RKO (cell line): Measurements from ENCODE around the gene KRT2.

Source experiments
- DNase-seq: peaks from one replicate; pipeline ENCODE4 v3.0.0-alpha.2; 2016; ENCODE audit warnings: low spot score

KRT2 gene

DNA sequence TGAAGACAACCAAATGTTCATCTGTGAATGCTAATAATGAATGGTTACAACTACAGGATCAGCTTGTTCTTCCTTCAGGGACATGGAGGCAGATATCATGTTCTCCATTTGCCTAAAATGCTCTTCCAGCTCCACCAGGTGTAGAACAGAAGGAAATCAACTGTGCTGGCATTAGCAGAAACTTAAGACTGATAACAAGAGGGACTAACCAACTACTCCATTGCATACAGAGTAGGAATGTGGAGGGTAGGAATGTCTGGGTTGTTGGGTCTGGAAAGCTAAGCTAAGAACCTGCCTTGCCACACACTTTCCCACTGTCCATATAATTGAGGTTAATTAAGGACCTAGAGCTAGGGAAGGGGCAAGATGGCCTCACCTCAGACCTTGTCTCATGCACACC is 11.4 kb upstream of the KRT2 start:
- DNase-seq, result no peak

DNA sequence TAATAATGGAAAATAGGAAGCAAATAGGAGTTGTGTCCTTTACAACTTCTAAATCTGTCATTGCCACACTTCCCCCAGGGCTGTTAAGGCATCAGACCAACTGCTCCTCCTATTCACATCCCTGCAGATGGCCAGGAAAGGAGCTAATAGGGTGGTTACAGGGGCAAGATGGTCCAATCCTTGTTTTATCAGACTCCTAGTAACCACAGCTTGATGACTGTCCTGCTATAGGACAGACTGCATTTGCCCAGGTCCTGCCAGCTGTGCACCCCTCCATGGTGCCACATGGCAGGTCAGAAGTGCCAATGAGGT is 10.9 kb upstream of the KRT2 start:
- no peak for DNase-seq

DNA sequence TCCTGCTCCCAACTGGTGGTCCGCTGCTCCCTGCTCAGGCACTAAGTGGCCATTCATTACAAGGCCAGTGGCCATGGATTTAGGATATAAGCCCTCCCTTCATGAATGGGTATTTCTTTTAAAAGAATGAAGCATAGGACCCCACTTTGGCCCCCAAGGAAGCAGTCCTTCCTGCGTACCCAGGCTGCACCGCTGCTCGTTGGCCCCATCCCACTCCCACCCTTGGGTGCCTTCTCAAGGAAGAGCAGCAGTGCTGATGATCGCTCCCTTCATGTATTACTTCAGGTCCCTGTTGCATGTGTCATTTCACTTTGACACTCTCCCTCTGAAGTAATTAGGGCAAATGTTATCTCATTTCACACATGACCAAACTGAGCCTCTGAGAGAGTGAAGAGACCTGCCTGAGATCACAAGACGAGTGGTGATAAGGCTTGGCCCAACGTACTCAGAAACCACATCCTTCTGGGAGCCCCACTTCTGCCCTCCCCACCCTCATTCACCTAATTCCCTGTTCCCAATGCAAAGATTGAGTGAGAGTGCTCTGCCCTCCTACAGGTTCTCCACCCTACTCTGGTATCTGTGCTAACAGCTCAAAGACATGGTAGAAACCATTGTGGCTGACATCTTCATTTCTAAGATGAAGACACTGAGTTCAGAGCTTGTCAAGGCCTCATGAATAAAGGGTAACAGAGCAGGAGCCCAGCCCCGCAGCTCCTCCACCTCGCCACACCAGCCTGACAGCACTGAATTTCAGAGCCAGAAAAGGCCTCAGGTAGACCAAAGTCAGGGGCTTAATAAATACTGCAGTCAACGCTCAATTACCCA is 10.3 kb upstream of the KRT2 start:
- DNase-seq, result no peak

DNA sequence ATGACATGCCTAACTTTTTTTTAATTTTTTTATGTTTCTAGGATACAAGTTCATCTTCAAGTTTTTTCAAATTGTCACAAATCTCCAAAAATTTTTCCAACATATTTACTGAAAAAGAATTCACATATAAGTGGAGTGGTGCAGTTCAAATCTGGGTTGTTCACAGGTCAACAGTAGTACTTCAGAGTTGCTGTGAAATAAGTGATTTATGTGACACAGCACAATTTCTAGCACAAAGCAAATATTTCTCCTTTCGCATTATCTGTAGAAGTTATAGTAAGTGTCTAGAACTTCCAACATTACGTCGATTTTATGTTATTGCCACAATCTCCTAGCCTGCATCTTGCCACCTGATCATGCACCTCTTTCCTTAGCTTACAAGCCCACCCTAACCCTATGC is 9.7 kb upstream of the KRT2 start:
- no peak for DNase-seq

DNA sequence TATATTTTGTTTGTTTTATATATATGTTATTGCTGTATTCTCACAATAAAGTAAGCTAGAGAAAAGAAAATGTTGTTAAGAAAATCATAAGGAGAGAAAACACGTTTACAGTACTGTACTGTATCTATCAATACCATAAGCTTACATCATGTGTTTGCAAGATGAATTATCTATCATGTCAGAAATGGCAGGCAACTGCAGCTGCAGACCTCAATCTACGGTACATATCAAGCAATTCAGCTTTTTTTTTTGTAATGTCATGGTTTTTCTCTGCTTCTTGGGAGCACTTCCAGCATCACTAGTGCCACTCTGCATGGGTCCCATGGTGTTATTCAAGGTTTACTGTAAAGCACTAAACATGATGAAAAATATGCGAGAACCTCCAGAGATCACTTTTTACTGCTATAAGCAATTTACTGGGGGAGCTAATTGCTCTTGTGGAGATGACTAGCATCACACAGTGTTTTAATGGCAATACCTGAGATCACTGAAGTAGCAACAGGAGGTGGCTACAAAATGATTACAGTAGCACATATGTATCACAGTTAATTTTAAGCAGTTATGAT is 9.0 kb upstream of the KRT2 start:
- DNase-seq, result no peak

DNA sequence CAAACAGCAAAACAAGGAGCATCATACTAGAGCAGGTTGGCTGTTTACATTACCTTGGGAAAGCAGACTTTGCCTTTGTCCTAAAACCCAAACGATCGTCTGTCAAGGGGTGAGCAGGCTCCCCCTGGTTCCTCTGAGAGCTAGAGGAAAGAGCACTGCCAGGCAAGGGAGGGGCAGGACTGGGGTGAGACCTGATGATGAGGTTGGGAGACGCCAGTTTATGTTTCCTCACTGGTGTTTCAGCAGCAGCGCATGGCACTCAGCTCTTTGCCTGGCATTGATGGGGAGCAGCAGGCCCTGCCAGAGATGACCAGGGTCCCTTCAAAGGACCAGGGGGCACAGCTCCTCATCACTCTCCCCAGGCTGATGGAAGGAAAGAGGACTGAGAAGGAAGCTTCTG is 7.9 kb upstream of the KRT2 start:
- no peak for DNase-seq

- DNase-seq, result no peak
These were observed 7.4 kb upstream of the KRT2 start for GRCh38 chr12:52659395-52659794.

DNA sequence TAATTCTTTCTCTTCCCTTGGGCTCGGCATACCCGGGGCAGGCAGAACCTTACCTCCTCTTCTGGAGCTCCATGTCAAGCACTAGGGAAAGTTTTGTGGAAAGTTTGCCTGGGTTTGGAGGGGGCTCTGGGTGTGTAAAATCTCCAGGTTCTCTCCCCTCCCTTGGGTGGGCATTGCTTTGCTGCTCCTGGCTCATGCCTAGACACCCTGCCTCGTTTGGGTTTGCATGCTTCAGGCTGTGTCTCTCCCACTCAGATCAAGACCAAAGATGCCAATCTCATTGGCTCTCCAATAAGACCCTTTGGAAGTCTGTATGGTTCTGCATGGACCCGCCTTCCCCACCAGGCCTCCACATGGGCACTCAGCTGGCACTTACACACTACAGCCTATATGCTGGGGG is 6.2 kb upstream of the KRT2 start:
- no peak for DNase-seq

DNA sequence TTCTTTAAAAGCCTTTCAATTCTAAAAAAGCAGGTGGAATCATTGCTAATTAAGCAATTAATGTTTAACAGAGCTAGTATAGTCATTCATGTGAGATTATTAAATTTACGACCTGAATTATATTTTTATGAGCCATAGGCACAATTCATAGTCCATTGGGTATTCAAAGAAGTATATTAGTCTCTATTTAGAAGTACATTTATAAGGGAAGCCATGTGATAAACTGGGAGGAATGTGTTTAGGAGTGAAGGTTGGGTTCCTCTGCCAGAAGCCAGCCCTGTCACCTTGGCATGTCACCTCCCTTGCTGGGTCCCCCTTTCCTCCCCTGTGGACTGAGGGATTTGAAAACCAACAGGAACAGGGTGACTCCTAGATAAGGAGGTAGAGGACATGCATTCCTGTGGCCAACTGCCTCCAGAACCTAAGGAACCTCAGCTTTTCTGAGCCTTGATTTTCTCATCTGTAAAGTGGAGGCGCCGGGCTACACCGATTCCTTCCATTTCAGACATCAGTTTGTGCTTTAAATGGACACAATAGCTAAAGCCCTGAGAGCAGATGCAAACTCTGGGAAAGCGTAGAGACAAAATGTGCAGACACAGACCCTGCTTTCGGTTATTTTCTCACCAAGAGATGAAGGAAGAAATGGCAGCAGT is 5.4 kb upstream of the KRT2 start:
- DNase-seq, result no peak

DNA sequence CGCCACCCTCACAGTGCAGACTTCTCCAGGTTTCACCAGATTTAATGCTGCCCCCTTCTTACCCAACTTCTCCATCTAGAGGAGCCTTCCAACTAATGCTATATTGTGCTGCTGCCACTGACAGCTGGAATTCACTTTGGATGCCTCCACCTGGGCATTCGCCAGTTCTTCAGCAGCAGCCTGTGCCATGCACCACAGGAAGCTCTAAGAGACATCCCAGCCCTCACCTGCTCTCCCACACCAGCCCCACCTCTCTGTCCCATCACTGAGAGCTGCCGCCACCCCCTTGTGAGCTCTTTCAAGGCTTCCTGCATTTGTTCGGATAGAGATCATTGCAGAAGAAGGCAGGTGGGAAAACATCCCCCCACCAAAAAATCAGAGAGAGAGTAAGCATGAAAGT is 4.6 kb upstream of the KRT2 start:
- DNase-seq, result no peak

DNA sequence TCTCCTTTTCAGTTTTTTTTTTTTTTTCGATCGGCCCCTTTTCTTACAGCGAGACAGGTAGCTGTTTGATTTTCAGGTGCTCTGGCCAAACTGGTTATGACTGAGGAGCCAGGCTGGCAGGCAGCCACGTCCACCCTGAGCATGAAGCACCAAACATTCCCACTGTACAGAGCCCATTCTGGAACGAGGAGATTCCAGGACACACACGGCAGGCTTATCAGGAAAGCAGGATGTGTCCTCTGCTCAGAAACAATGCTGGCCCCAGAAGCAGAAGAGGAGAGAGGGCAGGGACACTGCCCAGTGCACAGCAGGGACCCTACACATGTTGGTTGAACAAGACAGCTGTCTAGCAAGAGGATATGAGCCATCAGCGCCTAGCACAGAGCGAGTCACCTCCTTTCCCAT is 3.7 kb upstream of the KRT2 start:
- DNase-seq, result peak; percentile 28

GRCh38 chr12:52655251-52655650 is 3.2 kb upstream of the KRT2 start:
- no peak for DNase-seq

DNA sequence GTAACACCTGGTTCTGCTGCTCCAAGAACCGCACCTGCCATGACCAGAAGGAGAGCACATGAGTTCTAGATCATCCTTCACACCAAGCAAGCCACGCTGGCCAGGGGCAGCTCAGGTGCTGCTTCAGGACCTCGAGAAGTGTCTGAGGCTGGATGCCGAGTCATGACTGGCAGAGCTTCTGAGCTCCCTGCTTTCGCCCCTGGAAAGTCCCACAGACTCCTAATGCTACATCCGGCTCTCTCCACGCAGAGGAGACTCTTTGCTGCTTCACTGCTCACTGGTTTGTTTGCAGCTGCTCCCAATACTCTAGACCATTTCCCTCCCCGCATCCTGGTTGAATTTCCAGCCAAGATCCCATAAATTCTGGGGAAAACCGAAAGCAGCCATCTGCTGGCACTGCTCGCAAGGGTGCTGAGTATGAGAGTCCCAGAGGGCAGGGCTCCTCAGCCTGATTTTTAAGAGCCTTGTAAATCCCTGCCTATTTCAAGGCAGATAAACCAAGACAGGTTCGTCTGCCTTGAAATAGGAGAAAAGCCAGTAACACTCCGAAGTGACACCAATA is 1.4 kb downstream of the KRT2 start:
- no peak for DNase-seq

DNA sequence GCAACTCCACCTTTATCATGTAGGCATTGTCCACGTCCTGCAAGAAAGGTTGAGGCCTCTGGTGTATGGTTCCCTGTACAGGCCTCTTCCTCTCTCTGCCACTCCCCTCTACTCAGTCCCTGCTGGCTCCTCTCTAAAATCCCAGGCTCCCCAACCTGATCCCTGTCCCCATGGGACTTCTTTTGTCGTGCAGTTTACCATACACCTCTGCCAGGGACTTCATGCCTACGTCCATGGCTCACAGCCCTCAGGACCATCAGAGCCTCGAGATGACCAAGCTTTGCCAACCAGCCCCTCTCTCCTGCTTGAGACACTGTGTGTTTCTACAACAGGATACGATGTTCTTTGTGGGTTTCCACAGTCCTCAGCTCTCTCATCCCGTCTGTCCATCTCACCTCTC is 2.9 kb downstream of the KRT2 start:
- no peak for DNase-seq

- DNase-seq, result no peak
These were observed 3.9 kb downstream of the KRT2 start for GRCh38 chr12:52648012-52648550.

GRCh38 chr12:52647601-52648000 is 4.4 kb downstream of the KRT2 start:
- DNase-seq, result no peak

GRCh38 chr12:52646613-52647012 is 5.4 kb downstream of the KRT2 start:
- DNase-seq, result no peak

GRCh38 chr12:52645982-52646381 is 6.0 kb downstream of the KRT2 start:
- DNase-seq, result no peak

GRCh38 chr12:52645120-52645761 is 6.8 kb downstream of the KRT2 start:
- no peak for DNase-seq

DNA sequence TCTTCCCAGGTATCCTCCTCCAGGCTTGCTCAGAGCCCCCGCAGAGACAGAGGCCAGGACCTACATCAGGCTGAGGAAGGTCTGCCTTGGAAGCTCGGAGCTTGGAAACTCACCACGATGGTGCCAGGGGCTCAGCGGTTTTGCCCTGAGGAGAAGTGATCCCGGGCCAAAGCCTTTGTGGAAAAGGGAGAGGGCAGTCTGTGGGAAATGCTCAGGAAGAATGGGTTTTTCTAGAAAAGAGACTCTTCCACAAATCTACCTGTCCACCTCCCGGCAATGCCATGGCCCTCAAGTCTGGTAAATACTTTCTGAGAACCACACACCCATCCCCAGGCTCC is 8.0 kb downstream of the KRT2 start:
- no peak for DNase-seq

- no peak for DNase-seq
These were observed 8.6 kb downstream of the KRT2 start for GRCh38 chr12:52643233-52644077.

DNA sequence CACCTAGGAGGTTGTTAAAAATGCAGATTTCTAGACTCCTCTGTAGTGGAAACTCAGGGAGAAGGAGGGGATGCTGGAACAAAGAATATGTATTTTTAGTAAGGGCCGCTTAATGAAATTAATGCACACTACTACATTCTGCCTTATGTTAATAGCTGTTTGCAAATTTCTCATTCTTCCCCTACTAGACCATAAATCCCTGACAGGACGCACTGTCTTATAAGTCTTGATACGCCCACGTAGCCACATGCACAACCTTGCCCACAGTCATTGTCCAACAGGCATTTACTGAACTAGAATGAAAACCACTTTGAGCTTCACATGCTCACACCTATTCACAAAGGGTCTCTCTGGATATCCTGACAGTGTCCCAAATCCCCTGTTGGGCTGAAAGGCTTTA is 10.5 kb downstream of the KRT2 start:
- DNase-seq, result no peak
